ENCODE data around the gene MYBPHL.

The MYBPHL gene

GRCh38 chr1:109263234-109263596, 43.6 kb downstream of the MYBPHL start:
- DNase-seq: no peak

GRCh38 chr1:109262231-109263055, 44.4 kb downstream of the MYBPHL start:
- no peak for DNase-seq

DNA sequence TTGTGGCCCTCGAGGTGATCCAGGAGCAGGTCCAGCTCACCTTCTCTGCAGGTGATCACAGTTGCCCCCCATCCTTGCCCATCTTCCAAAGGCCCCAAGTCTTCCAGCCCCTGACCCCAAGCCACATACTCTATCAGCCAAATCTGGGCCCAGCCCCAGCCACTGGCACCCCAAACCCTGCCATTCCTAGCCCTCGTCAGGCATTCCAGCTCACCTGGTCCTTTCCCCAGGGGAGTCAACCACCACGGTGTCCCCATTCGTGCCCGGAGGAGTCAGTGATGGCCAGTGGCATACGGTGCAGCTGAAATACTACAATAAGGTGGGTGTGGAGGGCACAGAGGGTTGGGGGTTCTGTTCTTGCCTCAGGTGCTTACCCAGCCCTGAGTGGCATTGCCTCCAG, 45.2 kb downstream of the MYBPHL start:
- no peak for DNase-seq

DNA sequence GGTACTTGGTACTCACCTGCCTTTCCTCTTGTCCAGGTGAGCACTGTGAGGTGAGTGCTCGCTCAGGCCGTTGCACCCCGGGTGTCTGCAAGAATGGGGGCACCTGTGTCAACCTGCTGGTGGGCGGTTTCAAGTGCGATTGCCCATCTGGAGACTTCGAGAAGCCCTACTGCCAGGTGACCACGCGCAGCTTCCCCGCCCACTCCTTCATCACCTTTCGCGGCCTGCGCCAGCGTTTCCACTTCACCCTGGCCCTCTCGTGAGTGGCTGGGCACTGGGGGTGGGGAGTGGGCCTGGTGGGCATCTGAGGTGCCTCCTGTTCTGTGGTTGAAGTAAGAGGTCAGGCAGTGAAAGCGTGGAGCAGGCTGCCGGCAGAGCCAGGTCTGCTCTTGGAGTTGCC, 45.8 kb downstream of the MYBPHL start:
- DNase-seq: no peak

DNA sequence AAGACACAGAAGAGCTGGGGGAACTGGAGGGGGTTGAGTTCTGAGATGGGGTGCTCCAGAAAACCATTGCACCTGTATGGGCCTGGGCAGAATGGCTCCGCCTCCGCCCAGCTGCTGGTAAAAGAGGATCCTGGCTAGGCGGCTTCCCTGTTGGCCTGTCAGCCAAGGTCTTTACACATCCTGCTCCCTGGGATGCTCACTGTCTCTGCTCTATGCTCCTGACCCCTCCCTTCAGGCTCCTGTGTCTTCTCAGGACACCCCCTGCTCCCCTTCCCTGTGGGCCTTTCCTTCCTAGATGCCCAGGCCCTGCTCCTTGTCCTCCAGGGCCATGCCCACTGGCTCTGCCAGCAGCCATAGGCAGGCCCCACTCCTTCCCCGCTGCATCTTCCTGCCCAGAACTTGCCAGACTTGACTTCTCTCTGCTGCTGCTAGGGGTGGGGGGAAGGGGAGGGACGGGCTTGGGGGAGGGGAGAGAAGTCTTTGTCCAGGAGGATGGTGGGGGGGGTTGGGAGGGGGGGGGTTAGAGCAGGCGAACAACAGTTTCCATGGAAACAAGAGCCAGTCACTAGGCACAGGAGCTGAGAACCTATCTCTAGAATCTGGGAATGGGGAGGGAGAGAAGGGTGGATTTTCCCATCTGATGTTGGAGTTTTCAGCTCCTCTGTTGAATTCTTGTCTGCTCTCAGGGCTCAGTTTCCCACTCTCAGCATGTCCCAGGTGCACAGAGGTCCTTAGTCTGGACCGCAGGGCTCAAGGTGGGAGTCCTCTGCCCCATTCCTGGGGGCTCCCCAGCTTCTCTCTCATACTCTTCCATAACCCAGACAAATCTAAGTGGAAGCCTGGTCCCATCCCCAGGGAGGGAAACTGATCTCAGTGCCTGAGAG, 46.9 kb downstream of the MYBPHL start:
- no peak for DNase-seq

GRCh38 chr1:109258481-109259466, 48.0 kb downstream of the MYBPHL start:
- no peak for DNase-seq

DNA sequence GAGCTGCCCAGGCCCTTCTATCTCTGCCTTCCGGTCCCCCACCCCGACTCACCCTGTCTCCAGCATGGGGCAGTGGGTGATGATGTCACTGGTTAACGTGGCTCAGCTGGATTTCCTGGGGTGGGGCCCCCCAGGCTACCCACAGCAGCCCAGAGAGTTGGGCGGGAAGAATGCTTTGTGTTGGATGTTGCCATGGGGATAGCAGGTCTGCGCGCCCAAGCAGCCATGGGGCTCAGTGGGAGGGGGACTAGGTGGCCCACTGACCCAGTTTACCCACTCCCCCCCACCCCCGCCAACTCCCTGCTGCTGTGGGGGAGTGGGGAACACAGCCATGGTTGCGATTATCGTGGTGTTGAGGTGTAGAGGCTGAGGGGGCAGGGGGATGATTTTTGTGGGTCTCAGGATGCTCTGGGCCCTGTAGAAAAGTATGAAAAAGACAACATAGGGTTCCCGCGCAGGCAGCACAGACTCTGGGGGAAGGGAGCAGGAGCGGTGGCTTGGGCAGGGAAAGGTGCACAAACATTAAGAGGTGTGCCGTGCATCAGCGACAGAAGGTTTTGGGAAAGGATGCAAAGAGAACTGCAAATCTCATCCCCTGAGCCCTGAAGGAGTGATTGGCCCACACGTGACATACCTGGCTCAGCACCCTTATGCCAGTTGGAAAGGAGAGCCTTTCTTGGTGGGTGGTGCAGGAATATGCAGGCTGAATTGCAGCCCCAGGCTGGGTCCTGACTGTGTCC, 49.0 kb downstream of the MYBPHL start:
- no peak for DNase-seq

DNA sequence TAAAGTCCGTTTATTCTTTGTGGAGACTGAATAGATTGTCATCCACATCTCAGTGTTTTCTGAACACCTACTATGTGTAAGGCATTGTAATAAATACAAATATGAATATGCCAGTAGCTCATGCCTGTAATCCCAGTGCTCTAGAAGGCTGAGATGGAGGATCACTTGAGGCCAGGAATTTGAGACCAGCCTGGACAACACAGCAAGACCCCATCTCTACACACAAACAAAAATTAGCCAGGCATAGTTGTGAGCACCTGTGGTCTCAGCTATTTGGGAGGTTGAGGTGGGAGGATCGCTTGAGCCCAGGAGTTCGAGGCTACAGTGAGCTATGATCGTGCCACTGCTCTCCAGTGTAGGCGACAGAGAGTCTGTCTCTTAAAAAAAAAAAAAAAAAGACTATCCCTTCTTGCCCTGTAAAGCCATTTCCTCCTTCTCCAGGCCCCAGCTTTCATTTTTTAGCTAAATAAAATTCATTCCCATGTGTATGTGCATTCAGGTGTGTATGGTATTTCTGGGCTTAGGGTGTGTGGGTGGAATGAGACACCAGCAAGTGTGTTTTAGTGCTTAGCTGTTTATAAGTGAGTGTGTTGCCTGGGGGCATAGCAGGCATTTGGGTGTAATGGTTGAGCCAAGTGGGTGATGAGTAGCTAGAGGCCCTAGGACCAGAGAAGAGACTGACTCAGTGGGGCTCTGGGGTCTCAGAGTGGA, 49.7 kb downstream of the MYBPHL start:
- DNase-seq: no peak

- DNase-seq: no peak
These were observed 50.7 kb downstream of the MYBPHL start for GRCh38 chr1:109256085-109256484.

DNA sequence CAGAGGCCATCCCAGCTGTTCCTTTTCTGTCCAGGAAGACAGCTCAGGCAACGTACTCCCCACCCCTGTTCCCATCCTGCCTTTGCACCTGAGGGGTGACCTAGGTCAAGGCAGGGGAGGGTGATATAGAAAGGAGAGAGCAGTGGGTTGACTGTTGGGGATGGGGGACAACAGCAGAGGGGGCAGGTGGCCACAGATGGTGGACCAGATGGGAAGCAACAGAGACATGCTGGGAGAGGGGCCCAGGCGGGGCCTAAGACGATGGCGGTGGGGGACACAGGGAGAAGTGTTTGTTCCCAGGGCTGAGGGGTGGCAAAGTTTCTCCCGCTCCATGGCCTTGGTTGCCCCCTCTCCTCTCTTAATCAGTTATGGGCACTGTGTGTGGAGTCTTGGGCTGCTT, 51.1 kb downstream of the MYBPHL start:
- DNase-seq: no peak

- no peak for DNase-seq
These were observed 51.6 kb downstream of the MYBPHL start for GRCh38 chr1:109255097-109255651.

GRCh38 chr1:109254621-109255096, 52.2 kb downstream of the MYBPHL start:
- no peak for DNase-seq

DNA sequence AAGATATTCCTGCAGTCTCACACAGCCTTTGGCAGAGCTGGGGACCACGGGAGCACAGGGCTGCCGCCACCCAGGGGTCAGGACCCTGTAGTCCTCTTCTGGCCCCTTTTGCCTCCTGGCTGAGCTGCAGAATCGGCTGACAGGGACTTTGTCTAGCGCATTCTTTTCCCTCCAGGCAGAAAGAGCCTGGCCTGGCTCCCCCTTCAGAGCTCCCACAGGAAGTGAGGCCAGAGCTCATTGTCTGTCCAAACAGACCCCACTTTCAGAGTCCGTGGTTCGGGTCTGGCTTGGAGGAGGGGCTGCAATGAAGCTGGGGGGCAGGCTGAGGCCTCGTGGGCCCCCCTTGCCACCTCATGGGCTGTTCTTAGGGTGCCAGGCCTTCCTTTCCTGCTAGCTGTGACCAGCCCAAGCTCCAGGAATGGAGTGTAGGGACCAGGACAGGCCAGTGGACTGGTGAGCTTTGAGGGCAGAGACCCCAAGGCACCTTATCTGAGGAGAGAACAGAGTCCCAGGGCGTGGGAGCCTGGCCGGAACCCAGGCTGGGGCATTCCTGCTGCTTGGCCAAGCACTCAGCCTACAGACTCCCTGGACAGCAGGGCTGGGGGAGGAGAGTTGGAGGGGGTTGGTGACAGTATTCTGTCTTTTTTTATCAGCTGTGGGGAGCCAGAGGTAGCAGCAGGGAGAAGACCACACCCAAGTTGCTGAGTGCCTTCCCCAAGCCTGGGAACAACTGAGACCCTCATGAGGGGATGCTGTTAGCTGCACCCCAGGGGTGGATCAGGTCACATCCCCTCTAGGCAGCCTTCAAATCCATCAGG, 52.8 kb downstream of the MYBPHL start:
- no peak for DNase-seq

- DNase-seq: no peak
These were observed 53.7 kb downstream of the MYBPHL start for GRCh38 chr1:109252893-109253802.

DNA sequence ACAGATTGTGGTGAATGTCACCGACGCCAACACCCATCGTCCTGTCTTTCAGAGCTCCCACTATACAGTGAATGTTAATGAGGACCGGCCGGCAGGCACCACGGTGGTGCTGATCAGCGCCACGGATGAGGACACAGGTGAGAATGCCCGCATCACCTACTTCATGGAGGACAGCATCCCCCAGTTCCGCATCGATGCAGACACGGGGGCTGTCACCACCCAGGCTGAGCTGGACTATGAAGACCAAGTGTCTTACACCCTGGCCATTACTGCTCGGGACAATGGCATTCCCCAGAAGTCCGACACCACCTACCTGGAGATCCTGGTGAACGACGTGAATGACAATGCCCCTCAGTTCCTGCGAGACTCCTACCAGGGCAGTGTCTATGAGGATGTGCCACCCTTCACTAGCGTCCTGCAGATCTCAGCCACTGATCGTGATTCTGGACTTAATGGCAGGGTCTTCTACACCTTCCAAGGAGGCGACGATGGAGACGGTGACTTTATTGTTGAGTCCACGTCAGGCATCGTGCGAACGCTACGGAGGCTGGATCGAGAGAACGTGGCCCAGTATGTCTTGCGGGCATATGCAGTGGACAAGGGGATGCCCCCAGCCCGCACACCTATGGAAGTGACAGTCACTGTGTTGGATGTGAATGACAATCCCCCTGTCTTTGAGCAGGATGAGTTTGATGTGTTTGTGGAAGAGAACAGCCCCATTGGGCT, 54.5 kb downstream of the MYBPHL start:
- no peak for DNase-seq

- no peak for DNase-seq
These were observed 55.3 kb downstream of the MYBPHL start for GRCh38 chr1:109251277-109252166.

Data from NCI-H1048 (cell line).